ENCODE measurements around the gene SUSD5.
"Not testable (repeated sequence)": the region's sequence is repeated elsewhere in the genome, so short reads cannot be mapped to it uniquely, and the experiment has no call there.

SUSD5 gene

DNA sequence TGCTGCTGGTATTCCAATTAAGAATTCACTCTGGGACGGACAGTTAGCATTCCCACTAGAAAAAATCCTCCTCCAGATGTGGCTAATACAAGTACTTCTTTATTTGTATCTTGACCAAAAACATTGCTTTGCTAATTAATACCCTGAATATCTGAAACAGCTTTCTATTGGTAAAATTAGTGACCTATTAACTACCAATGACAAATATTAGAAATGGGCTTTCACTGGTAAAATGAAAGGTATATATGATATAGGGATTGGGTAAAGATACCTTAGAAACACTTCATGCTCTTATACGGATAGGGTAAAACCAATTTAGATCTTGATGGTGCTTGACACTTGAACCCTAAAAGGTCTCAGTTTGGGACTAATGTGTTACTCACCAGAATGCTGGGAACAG is 52.5 kb downstream of the SUSD5 start:
- TF ChIP-seq, protein P1, sequence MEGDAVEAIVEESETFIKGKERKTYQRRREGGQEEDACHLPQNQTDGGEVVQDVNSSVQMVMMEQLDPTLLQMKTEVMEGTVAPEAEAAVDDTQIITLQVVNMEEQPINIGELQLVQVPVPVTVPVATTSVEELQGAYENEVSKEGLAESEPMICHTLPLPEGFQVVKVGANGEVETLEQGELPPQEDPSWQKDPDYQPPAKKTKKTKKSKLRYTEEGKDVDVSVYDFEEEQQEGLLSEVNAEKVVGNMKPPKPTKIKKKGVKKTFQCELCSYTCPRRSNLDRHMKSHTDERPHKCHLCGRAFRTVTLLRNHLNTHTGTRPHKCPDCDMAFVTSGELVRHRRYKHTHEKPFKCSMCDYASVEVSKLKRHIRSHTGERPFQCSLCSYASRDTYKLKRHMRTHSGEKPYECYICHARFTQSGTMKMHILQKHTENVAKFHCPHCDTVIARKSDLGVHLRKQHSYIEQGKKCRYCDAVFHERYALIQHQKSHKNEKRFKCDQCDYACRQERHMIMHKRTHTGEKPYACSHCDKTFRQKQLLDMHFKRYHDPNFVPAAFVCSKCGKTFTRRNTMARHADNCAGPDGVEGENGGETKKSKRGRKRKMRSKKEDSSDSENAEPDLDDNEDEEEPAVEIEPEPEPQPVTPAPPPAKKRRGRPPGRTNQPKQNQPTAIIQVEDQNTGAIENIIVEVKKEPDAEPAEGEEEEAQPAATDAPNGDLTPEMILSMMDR (IDR thresholded peaks at IDR 0.05; ENCODE audit: low read depth, low read length) = no peak
- DNase-seq (ENCODE audit: low read depth, low spot score) = no peak
- no peak overlapping the region for H3K4me3 ChIP-seq (ENCODE audit: low read depth, low read length)
- in situ Hi-C loops (cut with HindIII; ENCODE audit: low sequenced_read_pairs) = no loop called here

DNA sequence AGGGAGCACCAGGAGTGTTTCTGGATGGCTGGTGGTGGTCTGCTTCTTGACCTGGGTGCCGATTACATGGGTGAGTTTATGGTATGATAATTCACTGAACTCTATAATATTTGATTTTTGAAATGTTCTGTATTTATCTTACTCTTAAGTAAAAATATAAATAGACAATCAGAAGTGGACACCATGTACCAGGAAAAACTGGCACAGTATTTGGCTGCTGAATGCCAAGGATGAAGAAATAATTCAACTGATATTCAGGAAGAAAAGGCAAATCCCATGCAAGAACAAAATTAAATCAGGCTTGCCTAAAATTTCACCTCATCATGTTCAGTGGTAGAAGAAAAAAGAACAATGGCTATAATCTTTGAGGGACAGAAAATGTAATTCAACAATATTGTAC is 53.2 kb downstream of the SUSD5 start:
- in situ Hi-C loops (cut with HindIII; ENCODE audit: low sequenced_read_pairs) = no loop called here
- H3K4me3 ChIP-seq (ENCODE audit: low read depth, low read length) = no peak overlapping the region
- TF ChIP-seq, protein P1 (IDR thresholded peaks at IDR 0.05; ENCODE audit: low read depth, low read length) = no peak
- DNase-seq (ENCODE audit: low read depth, low spot score) = no peak

DNA sequence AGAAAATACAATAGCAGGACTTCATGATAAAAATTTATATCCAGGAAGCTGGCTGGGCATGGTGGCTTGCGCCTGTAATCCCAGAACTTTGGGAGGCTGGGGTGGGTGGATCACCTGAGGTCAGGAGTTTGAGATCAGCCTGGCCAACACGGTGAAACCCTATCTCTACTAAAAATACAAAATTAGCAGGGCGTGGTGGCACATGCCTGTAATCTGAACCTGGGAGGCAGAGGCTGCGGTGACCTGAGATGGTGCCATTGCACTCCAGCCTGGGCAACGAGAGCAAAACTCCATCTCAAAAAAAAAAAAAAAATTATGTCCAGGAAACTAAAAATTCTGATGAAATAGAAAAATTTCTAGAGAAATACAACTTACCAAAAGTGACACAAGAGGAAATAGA is 56.0 kb downstream of the SUSD5 start:
- DNase-seq (ENCODE audit: low read depth, low spot score); H3K4me3 ChIP-seq (ENCODE audit: low read depth, low read length); in situ Hi-C loops (cut with HindIII; ENCODE audit: low sequenced_read_pairs): not testable (repeated sequence)

DNA sequence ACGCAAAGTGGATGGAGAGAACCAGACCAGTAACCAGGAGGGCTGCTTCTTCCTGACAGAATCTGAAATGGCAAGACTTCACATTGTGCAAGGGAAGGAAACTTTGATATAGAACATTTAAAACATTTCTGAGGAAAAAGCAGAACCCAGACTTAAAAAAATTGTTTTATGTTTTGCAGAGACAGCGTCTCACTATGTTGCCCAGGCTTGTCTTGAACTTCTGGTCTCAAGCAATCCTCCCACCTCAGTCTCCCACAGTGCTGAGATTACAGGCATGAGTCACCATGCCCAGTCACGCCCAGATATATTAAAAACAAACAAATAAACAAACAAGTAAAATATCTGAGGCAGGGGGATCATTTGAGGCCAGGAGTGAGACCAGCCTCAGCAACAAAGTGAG is 58.6 kb downstream of the SUSD5 start:
- TF ChIP-seq, protein P1 (IDR thresholded peaks at IDR 0.05; ENCODE audit: low read depth, low read length) = no peak
- DNase-seq (ENCODE audit: low read depth, low spot score) = no peak
- in situ Hi-C loops (cut with HindIII; ENCODE audit: low sequenced_read_pairs) = no loop called here

DNA sequence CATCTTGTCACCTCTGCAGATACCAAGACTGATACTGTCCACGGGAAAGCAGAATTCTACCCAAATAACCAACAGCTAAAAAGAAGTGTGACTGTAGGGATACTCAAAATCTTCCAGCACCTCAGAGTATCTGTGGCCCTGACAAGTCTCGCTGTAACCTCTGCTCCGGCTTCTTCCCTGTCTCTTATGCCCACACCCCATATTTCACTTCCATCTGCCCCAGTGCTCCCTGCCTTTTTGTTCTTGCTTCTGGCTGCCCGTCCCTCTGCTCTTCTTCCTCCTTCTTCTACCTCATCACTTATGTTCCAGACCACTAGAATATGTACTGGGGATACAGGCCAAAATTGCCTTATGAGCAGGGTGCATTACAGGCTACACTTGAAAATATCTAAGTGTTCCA is 59.4 kb downstream of the SUSD5 start:
- H3K4me3 ChIP-seq (ENCODE audit: low read depth, low read length) = no peak overlapping the region
- in situ Hi-C loops (cut with HindIII; ENCODE audit: low sequenced_read_pairs) = no loop called here
- DNase-seq (ENCODE audit: low read depth, low spot score) = no peak
- TF ChIP-seq, protein P1 (IDR thresholded peaks at IDR 0.05; ENCODE audit: low read depth, low read length) = no peak

More for the DNA sequence above, 58.6 kb downstream of the SUSD5 start:
- H3K4me3 ChIP-seq (ENCODE audit: low read depth, low read length) = no peak overlapping the region

DNA sequence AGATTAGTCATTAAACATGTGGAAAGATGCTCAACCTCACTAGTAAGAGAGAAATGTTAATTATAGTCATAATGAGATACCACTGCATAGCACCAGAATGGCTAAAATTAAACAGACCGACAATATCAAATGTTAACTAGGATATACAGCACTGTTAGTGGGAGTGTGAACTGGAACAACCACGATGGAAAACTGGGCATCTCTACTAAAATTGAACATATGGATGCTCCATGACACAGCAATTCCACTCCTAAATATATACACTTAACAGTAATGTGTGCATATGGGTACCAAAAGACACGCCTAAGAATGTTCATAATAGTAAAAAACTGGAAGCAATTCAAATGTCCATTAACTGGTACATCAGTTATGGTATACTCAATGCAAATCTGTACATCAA is 63.3 kb downstream of the SUSD5 start:
- in situ Hi-C loops (cut with HindIII; ENCODE audit: low sequenced_read_pairs) = no loop called here
- no peak for DNase-seq (ENCODE audit: low read depth, low spot score)
- no peak overlapping the region for H3K4me3 ChIP-seq (ENCODE audit: low read depth, low read length)

DNA sequence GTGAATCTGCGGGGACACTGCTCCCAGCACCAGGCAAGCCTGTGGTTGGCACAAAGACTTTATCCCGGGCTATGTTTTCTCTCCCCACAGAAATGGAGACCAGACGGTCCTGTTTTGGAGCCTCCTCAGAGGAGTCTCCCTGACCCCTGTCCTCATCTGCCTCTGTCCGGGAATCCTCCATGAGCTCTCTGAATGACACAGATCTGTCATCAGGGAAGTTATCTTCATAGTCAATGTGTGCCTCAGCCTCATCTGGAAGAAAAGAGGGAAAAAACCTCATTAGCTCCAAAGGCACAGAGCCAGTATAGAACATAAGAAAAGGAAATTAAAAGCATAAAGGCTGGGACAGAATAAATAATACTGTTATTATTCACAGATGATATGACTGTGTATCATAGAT is 64.8 kb downstream of the SUSD5 start:
- no peak for DNase-seq (ENCODE audit: low read depth, low spot score)
- in situ Hi-C loops (cut with HindIII; ENCODE audit: low sequenced_read_pairs) = no loop called here
- TF ChIP-seq, protein P1 (IDR thresholded peaks at IDR 0.05; ENCODE audit: low read depth, low read length) = no peak
- no peak overlapping the region for H3K4me3 ChIP-seq (ENCODE audit: low read depth, low read length)

More for the DNA sequence above, 63.3 kb downstream of the SUSD5 start:
- TF ChIP-seq, protein P1 (IDR thresholded peaks at IDR 0.05; ENCODE audit: low read depth, low read length) = no peak
